Subcutaneous adipose tissue (tissue), 4 donors: ENCODE data around the gene GLB1L. TPM values are rescaled to one million over a fixed set of nuclear protein-coding genes. Genes with fewer than 3 reads are reported as not detected.

Experiments
- total RNA-seq, 4 donors: library from RNA; depleted of rRNA; stranded (reverse); fragments of >200 nt; gene quantifications; one replicate each; pipeline ENCODE4 v1.1.0, GENCODE V29; 2016
- TF ChIP-seq, protein P1 (sequence below): fragments of 450-650 bp; IDR thresholded peaks from one replicate; pipeline ENCODE4 v1.5.1; 2016; ENCODE audit warnings: low read depth, mild to moderate bottlenecking, control low read depth, antibody characterized with exemption, moderate library complexity

The GLB1L gene
- total RNA-seq, 4 donors from 2014 or later: 2.9 to 12.2 (median 11.0) TPM

DNA sequence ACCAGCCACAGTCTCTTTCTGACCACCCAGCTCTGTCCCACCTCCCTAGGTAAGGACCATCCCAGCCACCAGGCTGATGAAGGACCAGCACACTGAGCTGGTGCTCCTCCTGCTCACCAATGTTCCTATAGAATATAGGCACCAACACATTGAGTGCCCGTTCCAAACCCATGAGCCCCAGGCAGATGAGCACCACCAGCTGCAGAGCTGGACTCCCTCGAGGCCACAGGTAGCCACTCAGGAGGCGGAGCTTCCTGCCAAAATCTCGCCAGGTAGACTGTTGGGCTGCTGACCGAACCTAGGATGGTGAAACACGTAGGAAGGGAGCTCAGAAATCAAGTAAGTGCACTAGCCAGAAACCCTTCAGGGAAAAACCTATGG is 28.7 kb downstream of the GLB1L start:
- TF ChIP-seq, protein P1, sequence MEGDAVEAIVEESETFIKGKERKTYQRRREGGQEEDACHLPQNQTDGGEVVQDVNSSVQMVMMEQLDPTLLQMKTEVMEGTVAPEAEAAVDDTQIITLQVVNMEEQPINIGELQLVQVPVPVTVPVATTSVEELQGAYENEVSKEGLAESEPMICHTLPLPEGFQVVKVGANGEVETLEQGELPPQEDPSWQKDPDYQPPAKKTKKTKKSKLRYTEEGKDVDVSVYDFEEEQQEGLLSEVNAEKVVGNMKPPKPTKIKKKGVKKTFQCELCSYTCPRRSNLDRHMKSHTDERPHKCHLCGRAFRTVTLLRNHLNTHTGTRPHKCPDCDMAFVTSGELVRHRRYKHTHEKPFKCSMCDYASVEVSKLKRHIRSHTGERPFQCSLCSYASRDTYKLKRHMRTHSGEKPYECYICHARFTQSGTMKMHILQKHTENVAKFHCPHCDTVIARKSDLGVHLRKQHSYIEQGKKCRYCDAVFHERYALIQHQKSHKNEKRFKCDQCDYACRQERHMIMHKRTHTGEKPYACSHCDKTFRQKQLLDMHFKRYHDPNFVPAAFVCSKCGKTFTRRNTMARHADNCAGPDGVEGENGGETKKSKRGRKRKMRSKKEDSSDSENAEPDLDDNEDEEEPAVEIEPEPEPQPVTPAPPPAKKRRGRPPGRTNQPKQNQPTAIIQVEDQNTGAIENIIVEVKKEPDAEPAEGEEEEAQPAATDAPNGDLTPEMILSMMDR: no peak

DNA sequence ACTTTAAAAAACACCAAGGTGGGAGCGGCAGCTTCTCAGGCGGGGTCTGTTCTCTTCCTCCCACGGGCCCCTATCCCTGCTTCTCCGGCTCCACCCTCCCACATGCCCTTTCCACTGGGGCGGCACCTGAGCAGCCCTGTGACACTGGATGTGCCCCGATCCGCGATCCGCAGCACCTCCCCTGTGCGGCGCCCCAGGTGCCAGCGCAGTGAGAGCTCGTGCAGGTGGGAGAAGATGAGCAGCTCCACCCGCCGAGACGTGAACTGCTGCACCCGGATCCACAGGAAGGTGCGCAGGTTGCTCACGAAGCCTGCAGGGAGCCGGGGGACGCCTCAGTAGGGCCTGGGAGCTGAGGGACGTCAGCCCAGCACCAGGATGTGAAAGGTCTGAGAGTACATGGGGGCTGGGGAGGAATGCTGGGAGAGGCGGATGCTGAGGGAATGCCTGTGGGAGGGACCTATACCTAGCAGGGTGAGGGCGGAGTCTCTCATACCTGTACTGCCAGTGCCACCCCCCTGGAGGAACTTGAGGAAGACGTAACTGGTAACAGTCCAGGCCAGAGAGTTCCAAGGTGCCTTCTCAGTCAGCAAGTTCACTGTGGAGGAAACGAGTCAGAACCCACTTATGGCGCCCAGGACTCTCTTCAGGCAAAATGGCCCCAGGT is 29.2 kb downstream of the GLB1L start:
- TF ChIP-seq, protein P1: no peak

DNA sequence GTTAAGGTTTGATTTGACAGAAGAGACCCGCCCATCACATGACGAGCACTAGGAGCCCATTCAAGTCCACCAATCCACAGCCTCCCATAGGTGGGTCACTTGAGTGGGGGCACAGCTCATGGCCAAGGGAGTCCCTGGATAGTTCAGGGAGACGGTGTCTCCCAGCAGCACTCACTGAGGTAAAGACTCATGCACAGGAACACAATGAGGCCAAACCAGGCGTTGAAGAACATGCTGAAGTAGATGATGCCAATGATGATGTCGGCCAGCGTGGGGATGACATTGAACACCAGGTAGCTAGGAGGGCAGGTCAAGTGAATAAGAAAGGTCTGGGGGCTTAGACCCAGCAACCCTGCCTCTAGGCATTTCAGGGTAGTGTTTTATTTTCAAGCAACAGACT is 30.5 kb downstream of the GLB1L start:
- TF ChIP-seq, protein P1: no peak

DNA sequence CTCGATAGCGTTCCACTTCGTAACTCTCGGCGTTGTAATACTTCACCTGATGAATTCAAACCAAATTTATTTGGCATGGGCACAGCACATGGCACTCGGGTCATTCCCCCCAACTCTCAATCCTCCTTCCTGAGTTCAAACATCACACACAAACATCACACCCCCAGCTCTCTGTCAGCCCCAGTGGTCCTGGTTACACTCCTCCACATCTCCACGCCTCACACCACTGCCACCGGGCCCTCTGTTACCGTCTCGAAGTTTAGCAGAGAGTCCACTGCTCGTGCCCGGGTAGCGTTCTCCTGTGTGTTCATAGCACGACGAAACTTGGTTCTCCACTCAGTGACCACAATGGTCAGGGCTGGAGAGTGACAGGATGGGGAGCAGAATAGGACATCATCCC is 31.1 kb downstream of the GLB1L start:
- TF ChIP-seq, protein P1: no peak

DNA sequence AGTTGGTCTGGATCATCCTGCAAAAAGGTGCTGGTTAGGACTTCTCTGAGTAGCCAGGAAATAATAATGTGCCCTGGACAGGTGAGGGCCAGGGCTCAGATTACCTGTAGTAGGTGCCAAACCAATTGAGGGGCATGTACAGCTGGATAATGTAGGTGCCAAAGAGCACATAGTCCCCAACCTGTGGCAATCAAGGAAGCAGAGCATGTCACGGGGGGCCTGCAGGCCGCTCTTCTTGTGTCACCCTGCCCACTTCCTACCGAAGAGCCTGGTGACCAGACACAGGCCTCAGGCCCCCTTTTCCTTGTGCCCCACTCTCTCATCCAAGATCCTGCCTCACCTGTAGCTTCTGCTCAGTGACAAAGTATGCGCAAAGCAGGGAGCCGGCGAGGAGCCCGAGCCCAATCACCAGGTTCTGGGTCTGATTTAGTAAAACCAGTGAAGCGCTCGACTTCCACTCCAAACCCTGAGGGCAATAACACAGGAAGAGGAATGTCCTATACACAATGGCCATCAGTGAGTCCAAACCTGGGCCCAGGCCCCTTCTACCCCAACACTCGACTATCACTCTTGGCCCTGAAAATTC is 31.7 kb downstream of the GLB1L start:
- TF ChIP-seq, protein P1: no peak

DNA sequence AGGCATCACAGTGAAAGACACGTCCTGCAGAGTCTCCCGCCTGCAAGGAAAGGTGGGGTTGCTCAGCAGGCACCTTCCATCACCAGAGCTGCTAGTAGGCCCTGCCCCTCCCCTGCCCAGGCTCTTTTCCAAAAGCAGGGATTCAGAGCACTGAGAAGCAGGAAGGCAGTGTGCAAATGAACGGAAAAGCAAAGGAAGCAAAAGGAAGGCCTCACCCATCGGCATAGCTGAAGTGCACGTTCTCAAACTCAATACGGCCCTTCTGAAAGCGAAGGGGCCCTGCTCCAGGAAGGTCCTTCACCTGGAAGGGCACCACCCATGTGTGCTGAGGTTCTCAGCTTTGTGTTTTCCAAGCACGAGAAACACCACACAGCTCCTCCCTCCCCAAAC is 32.2 kb downstream of the GLB1L start:
- TF ChIP-seq, protein P1: no peak

DNA sequence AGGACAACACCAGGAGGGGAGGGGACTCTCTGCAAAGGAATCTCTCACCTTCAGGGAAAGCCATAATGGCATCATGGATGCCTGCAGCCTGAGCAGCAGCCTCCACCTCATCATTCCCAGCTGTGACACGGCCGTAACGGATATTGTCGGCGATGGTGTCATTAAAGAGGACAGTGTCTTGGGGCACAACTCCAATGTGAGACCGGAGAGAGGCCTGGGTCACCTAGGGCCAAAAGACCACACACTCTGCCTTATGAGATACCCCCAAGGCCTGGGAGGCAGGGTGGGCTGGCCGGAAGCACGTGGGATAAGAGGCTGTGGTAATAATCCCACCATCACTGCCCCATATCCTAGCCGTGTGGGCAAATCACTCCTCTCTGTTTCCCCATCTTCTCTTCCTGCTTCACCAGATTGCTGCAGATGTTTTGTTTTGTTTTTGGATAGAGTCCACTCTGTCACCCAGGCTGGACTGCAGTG is 34.3 kb downstream of the GLB1L start:
- TF ChIP-seq, protein P1: no peak
